Mammary epithelial cell (primary cell): ENCODE data around the gene PLXNB3.

ENCODE experiments used
- CTCF ChIP-seq, 2 donors: IDR thresholded peaks in 1 of 2; conservative IDR thresholded peaks in 1 of 2; 2 replicates each; pipeline ENCODE4 v1.5.1; 2011 to 2012; ENCODE audit warnings: inconsistent platforms in 2 of 2, low read length in 2 of 2, mild to moderate bottlenecking in 2 of 2, control low read depth in 1 of 2, low read depth in 1 of 2; ENCODE audit not compliant: insufficient read depth in 1 of 2; ENCODE audit errors: extremely low read depth in 1 of 2
- EZH2 ChIP-seq: IDR thresholded peaks from 2 replicates; pipeline ENCODE4 v1.6.1; 2012; ENCODE audit warnings: low read length, inconsistent platforms, borderline replicate concordance

GRCh38 chrX:153763989-153764755, at the start of gene PLXNB3:
- TF ChIP-seq CTCF (conservative IDR thresholded peaks at IDR 0.05 in 1 of 2, IDR thresholded peaks at IDR 0.05 in 1 of 2; ENCODE audit: extremely low read depth in 1 of 2, insufficient read depth in 1 of 2, low read depth in 1 of 2, low read length in 2 of 2) (peak; percentile 72 to 86), EZH2 (no peak)
